ENCODE results near the gene MYOM3.
"Not testable (repeated sequence)": the region's sequence is repeated elsewhere in the genome, so short reads cannot be mapped to it uniquely, and the experiment has no call there.

The MYOM3 gene

DNA sequence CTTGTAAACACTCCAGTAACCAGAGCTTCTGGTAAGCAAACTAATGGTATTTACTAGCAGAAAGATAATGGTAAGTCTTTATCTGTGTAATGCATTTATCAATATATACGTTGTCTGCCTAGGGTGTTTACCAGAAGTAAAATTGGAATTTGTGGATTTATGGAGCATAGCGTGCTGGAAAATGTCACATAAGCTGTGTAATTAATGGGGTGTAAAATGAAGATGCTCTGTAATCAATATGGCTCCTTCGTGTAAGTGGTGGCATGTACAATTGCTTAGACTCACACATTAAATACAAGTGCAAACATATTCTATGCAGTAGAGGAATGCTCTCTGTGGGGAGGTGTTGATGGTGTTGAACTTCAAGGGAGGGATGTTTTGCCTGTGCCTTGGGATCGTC, 69.6 kb downstream of the MYOM3 start:
- no peak for TF ChIP-seq CTCF (conservative IDR thresholded peaks at IDR 0.05; ENCODE audit: low read depth, low read length)
- no peak overlapping the region for H3K4me3 ChIP-seq (ENCODE audit: low read length)

DNA sequence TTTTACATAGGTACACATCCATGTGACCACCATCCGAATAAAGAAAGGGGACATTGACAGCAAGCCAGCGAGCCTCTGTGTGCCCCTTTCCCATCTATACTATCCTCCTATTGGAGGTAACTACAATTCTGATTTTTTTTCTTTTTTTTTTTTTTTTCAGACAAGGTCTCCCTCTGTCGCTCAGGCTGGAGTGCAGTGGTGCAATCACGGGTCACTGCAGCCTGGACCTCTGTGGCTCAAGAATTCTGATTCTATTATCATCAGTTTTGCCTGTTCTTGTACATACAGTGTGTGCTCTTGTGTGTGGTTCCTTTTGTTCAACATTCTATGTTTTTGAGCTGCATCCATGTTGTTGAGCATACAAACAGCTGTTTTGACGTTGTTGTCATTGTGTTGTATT, 75.8 kb downstream of the MYOM3 start:
- no peak overlapping the region for H3K4me3 ChIP-seq (ENCODE audit: low read length)
- no peak for DNase-seq (ENCODE audit: low read depth)
- TF ChIP-seq CTCF (conservative IDR thresholded peaks at IDR 0.05; ENCODE audit: low read depth, low read length): no peak

More for the DNA sequence above, 69.6 kb downstream of the MYOM3 start:
- DNase-seq (ENCODE audit: low read depth): no peak

- TF ChIP-seq CTCF (conservative IDR thresholded peaks at IDR 0.05; ENCODE audit: low read depth, low read length): no peak
- no peak for DNase-seq (ENCODE audit: low read depth)
- H3K4me3 ChIP-seq (ENCODE audit: low read length): no peak overlapping the region
Measured at GRCh38 chr1:24032981-24033380, 79.0 kb downstream of the MYOM3 start.

DNA sequence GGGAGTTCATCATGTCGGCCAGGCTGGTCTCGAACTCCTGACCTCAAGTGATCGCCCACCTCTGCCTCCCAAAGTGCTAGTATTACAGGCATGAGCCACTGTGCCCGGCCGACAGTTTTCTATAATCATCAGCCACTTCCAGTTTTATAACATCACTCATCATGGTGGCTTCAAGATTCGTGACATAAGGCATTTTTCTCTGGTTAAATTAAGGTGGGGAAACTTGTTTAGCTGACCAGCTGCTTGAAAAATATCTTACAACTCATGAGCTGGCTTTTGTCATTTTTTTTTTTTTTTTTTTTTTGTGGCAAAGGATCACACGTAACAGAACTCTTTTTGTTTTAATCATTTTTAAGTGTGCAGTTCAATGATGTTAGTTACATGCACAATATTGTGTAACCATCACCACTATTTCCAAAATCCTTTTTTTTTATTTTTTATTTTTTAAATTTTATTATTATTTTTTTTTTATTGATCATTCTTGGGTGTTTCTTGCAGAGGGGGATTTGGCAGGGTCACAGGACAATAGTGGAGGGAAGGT, 80.9 kb downstream of the MYOM3 start:
- not testable (repeated sequence) for H3K4me3 ChIP-seq (ENCODE audit: low read length); DNase-seq (ENCODE audit: low read depth)

GRCh38 chr1:24027838-24028468, 84.0 kb downstream of the MYOM3 start:
- H3K4me3 ChIP-seq (ENCODE audit: low read length): no peak overlapping the region
- peak; percentile 69 for TF ChIP-seq CTCF (conservative IDR thresholded peaks at IDR 0.05; ENCODE audit: low read depth, low read length)
- no peak for DNase-seq (ENCODE audit: low read depth)

- peak; percentile 89 for DNase-seq (ENCODE audit: low read depth)
- TF ChIP-seq CTCF (conservative IDR thresholded peaks at IDR 0.05; ENCODE audit: low read depth, low read length): no peak
- no peak overlapping the region for H3K4me3 ChIP-seq (ENCODE audit: low read length)
Measured at GRCh38 chr1:24022581-24023361, 89.2 kb downstream of the MYOM3 start.

GRCh38 chr1:24021403-24022266, 90.3 kb downstream of the MYOM3 start:
- H3K4me3 ChIP-seq (ENCODE audit: low read length): no peak overlapping the region
- no peak for DNase-seq (ENCODE audit: low read depth)
- no peak for TF ChIP-seq CTCF (conservative IDR thresholded peaks at IDR 0.05; ENCODE audit: low read depth, low read length)
